Eye (tissue), 1 donor: ENCODE data around the gene SGK2.
A peak's percentile ranks its signal among the peaks of the same experiment; 100 is the strongest.

Source experiments
- DNase-seq: peaks from one replicate; pipeline ENCODE4 v3.0.0-alpha.2; 2015

Gene SGK2

DNA sequence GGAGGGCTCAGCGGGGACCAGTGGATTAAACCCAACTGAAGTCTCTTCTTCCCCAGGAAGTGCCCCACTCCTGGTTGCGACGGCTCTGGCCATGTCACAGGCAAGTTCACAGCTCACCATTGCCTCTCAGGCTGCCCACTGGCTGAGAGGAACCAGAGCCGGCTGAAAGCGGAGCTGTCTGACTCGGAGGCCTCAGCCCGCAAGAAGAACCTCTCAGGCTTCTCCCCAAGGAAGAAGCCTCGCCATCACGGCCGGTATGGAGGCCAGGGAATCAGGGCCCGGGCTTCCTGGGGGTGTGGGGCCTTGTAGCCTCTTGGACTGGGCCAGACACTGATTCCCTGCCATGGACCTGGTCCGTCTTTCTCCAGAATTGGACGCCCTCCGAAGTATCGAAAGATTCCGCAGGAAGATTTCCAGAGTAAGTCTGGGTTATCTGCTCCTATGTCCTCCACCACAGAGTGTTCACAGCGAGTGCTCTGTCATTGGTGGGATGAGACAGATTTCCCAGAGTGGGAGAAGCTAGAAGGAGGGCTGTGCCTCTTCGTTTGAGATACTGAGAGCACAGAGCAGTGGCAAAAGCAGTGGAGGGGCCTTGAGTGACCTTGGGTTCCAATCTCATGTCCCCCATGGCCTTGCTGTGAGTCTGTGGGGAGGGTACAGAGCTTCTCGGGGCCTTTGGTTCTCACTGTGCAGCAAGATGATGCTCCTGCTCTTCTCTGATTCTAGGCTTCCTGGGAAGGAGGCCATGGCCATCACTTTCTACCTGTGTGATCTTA lies 22.6 kb upstream of the SGK2 start:
- DNase-seq, result no peak

DNA sequence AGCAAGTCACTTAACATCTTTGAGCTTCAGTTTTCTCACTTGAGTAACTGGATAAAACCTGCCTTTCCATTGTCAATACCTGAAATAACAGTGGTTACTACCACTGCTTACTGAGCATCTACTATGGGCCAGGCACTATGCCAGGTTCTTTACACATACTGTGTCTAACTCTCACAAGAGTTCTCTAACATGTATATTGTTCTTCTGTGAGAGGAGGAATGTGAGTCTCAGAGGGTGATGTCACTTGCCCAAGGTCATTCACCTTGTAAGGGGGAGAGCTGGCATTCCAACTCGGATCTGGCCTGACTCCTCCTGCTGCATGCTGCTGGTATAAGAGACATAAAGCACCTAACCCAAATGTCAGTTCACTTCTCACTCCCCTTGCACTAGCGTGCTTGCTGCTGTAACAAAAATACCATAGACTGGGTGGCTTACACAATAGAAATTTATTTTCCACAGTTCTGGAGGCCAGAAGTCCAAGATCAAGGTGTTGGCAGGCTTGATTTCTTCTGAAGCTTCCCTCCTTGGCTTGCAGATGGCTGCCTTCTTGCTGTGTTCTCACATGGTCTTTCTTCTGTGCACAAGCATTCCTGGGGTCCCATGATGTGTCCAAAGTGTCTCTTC lies 21.9 kb upstream of the SGK2 start:
- no peak for DNase-seq

- DNase-seq, result peak; percentile 83
These were observed 20.6 kb upstream of the SGK2 start for GRCh38 chr20:43537921-43538877.

DNA sequence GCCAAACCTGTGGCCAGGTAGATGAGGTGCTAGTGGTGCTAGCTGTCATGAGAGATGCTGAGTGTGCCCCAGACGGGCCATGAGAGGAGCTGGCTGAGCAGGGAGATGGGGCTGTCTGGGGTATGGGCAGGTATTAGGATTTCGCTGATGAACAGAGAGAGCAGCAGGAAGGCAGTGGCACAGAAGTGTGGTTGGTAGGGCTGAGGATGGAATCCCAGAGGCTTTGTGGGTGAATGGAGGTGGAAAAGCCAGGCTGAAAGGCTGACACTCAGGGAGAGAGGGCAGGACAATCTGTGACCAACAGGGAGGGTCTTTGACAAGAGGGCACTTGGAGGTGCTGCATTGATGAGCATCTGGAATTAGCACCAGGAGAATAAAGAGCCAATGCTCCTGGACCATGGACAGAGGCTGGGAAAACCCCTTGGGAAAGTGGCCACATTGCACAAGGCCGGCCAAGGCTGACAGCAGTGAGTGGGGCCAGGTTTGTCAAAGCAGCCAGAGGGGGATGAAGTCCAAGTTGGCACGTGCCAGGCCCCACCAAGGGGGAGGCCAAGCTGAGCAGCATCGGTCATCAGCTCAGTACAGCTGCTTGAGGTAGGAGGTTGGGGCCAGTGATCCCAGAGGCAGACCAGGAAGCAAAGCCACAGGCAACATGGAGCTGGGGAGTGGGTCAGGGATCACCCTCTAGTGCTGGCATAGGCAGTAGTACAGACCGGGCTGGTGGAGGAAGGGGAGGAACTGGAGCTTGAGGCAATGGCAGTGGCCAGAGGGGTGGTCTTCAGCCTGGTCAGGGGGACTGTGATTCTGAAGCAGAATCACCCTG lies 19.7 kb upstream of the SGK2 start:
- no peak for DNase-seq

DNA sequence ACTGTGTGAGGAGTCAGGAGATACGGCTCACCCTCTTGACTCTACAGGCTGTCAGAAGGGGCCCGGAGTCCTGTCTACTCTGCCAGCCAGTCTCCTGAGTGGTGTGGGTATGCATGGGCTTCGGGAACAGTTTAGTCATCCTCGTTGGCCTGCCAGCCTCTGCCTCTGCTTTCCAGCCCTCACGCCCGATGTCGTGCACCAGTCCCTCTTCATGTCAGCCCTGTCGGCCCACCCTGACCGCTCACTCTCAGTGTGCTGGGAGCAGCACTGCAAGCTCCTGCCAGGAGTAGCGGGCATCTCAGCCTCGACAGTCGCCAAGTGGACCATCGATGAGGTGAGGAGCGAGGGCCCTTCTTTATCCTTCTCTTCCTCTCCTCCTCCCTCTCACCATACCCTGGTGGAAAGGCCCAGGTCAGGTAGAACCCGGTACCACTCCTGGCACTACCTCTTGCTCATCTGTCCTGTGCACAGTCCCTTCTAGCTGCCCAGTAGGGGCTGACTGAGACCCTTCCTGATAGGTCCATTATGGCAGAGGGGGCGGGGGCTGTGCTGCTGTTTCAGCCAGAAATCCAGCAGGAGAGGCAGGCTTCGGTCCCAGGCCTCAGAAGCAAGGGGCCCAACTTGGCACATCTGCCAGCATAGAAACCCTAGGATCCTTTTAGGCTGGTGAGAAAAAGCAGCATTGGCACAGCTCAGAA lies 18.7 kb upstream of the SGK2 start:
- DNase-seq, result no peak

DNA sequence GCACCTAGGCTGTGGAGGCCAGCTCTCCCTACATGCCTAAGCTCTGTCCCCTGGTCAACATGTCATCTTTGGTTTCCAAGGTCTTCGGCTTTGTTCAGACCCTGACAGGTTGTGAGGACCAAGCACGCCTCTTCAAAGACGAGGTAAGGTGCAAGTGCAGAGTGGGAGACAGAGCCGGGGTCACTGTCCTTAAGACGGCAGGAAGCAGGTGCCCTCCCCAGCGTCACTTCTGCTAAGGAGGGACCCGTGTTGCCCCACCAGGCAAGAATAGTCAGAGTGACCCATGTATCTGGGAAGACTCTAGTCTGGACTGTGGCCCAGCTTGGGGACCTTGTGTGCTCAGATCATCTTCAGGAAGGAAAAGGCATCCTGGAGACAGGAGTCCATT lies 18.2 kb upstream of the SGK2 start:
- DNase-seq, result no peak

- no peak for DNase-seq
These were observed 17.6 kb upstream of the SGK2 start for GRCh38 chr20:43541214-43541613.

DNA sequence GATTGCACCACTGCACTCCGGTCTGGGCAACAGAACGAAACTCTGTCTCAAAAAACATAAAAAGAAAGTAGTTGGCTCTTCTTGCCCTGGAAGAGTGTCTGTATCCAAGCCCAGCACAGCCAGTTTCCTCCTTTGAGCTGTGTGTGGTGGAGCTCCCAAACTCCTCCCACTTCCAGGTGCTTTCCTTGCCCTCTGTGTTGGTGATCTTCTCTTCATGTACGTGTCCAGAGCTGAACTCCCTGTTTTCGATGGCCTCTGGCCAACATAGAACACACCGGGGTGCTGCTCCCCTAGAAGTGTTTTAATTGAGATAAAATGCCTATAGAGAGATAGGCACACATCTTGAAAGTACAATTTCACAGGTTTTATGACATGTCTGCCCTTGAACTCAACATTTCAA lies 16.7 kb upstream of the SGK2 start:
- DNase-seq, result no peak

DNA sequence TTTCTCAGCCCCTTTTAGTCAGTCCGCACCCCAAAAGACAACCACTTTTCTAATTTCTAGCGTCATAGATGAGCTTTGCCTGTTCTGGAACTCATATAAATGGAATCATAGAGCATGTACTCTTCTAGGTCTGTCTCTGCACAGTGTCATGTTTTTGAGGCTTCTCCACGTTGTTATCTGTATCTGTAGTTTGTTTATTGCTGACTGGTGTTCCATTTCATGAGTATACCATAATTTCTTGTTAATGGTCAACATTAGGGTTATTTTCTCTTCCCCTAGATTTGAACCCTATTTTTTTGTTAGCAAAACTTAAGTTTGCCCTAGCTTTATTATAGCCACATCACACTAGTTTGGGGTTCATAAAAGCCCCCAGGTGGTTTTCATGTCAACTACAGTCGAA lies 16.2 kb upstream of the SGK2 start:
- no peak for DNase-seq

DNA sequence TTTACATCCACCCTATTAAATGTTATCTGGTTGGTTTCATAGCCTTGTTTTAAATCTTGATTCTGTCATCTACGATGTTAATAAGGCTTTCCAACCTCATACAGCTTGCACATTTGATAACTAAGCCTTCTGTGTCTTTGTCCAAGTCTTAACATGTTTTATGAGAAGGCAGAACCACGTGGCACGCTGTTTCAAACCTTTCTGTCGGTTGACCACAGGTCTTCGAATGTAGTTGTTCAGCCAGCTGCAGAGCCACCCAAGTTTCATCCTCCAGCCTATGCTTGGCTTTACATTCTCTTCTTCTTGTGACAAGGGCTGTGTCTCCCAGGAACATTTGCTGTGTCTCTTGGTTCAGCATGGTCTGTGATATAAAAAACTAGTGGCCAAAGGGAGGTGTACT lies 15.7 kb upstream of the SGK2 start:
- no peak for DNase-seq

- DNase-seq, result no peak
These were observed 14.3 kb upstream of the SGK2 start for GRCh38 chr20:43544501-43544900.

GRCh38 chr20:43545837-43546578 lies 12.8 kb upstream of the SGK2 start:
- DNase-seq, result no peak

DNA sequence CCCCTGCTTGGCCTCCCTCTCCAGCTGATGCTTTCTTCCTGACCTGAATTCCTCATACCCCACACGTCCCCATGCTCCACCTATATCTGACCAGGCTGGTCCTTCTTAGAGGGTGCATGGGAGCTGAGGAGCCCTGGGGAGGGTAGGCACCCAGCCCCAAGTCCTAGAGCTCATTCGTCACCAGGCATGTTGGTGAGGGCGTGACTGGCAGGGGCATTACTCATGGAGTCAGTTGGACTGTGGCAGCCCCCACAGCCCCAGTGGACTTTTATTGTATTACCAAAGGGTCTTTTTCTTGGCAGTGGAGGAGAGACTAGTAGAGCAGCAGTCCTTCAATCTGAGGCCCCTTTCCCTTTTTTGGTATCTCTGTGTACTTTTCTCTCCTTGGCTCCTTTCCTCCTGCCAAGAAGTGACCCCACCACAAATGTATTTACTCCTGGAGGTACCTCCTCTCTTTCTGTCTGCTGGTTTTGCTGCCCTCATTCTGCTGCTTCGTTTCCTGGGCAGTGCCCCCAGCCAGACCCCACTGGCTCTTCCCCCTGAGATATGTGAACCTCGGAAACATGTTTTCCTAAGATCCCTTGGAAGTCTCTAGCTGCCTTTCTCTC lies 10.4 kb upstream of the SGK2 start:
- no peak for DNase-seq

GRCh38 chr20:43549416-43550065 lies 9.3 kb upstream of the SGK2 start:
- DNase-seq, result no peak

DNA sequence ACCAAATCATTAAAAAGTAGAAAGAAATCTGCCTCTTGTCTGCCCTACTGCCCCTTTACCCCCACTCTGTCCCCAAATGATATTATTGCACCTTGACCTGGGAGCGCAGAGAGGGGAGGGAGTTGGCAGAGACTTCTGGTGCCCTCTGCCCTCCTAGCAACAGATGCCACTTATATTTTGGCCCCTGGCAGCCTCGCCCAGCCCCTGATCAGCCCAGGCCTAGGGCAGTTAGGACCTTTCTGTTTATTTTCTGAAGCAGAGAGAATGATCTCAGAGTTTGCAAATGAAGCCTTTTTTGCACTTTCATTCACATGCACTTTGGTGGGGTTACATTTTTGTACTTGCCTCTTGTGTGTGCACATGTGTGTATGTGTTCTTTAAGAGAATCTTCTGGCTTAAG lies 8.4 kb upstream of the SGK2 start:
- no peak for DNase-seq

DNA sequence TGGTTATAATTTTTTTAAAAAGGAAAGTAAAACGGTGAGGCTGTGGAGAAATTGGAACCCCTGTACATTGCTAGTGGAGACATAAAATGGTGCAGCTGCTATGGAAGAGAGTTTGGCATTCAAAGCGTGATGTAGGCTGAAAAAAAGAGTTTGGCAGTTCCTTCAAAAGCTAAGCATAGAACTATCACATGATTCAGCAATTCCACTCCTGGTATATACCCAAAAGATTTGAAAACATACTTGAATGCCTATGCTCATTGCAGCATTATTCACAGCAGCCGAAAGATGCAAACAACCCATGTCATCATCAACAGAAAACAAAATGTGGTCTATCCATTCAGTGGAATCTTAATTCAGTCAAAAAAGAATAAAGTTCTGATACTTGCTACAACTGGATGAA lies 4.5 kb upstream of the SGK2 start:
- no peak for DNase-seq

DNA sequence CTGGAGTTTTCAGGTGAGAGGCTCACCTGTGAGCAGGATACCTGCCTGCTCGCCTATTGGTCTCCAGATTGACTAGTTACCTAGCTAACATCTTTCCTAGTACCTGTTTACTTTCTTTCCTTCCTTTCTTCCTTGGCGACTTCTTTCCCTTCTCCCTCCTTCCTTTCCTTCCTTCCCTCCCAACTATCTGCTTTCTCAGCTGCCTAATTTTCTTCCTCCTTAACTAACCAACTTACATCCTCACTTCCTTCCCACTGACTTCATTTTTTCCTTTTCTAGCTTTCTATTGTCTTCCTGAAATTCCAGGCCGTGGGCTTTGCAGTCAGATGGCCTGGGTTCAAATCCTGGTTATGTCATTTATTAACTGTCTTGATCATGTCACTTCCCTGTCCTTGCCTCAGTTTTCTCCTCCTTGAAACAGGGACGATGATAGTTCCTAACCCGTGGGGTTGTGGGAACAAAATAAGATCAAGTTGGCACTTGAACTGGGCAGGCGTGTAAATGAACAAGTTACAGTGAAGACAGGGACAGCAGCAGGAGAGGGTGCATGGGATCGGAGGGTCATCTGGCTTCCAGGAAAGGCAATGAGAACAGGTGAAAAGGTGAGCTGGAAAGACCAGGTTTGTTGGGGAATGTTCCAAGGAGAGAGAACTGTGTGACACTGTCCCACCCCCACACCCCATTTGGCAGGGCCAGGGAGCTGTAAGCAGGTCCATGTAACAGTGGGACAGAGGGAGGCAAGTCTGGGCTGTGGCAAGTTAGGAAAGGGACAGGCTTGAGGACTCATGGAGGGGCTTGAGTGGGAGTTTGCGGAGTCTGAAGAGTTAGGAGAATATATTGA lies 540 bp downstream of the SGK2 start:
- DNase-seq, result no peak

DNA sequence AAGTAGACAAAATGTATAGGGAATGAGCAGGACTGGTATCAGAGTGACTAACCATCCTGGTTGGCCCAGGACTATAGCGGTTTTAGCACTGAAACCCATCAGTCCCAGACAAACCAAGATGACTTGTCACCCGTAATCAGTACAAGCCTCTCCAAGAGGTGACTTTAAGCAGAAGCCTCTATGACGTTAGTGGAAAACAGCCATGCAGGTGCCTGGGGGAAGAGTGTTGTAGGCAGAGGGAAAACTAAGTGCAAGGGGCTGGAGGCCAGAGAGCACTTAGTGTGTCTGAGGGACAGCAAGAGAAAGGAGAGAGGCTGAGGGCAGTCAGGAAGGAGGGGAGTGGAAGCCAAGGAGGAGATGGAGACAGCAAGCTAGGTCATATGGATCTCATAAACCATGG lies 2.1 kb downstream of the SGK2 start:
- DNase-seq, result no peak

- no peak for DNase-seq
These were observed 4.6 kb downstream of the SGK2 start for GRCh38 chr20:43563429-43563828.
